ENCODE results near the gene NACC2.
"Not testable (repeated sequence)": the region's sequence is repeated elsewhere in the genome, so short reads cannot be mapped to it uniquely, and the experiment has no call there.

The NACC2 gene

DNA sequence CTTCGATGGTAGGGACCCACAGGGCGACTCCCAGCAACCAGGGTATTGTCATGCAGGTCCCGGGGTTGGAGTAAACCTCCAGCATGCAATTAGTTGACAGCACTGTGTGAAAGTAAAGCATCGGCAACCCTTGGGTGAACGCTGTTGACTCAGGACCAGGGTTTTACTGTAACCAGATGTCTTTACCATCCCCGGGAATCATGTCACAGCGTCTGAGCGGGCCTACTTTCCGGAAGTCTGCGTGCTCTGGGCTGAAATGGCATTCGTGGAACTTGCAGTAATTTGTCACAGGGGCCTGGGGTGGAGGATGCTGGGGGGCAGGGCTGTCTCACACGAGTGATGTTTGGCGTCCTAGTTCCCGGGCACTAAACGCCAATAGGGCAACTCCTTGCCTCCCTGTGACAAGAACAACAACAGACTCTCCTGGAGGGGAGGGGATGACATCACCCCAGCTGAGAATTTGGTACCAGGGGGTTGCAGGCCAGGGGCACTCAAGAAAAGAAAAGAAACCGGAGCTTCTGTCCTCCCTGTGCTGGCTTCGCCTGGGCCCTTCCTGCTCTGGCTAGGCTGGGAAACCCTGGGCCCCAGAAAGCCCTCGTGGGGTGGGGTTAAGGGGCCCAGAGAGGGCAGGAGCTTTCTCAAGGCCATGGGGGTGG is 123.8 kb downstream of the NACC2 start:
- no peak overlapping the region for H3K9ac ChIP-seq (ENCODE audit: low read depth, low read length)
- H3K4me1 ChIP-seq (ENCODE audit: insufficient read depth, low read length) = peaks cover 20% of the 10 kb centered on the region
- H3K36me3 ChIP-seq (ENCODE audit: insufficient read depth, low read length) = no peaks in the 10 kb centered on the region
- H3K9me3 ChIP-seq (ENCODE audit: control insufficient read depth, insufficient read depth, low read length) = no peaks in the 10 kb centered on the region

DNA sequence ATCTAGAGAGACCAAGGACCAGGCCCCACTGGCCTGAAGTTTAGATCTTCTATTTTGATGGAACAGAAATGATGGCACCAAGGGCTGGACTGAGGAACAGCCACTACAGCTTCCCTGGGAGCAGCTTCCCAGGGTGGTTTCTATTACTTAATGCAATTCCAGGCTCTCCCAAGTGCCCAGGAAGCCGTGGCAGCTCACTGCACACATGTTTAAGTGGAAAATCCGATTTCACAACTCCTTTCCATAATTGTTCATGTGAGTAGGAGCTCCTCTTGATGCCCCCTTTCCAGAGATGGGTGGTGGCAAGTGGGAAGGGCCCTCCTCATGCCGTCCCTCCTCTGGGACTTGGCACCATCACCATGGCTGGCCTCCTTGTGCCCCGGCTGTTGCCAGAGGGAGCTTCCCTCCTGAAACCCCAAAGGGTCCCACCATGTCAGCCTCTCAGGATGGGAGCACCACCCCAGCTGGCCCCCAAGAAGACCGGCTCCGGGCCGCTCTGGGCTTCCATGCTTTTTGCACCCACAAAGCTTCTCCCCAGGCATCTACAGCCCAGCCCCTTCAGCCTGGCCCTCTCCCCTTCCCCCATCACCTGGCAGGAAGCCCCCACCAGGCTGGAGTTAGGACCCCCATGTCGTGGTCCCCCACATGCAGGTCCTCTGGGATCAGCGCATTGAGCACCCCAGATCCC is 124.8 kb downstream of the NACC2 start:
- no peaks in the 10 kb centered on the region for H3K36me3 ChIP-seq (ENCODE audit: insufficient read depth, low read length)
- H3K9ac ChIP-seq (ENCODE audit: low read depth, low read length) = no peak overlapping the region
- peaks cover 20% of the 10 kb centered on the region for H3K4me1 ChIP-seq (ENCODE audit: insufficient read depth, low read length)
- no peaks in the 10 kb centered on the region for H3K9me3 ChIP-seq (ENCODE audit: control insufficient read depth, insufficient read depth, low read length)

DNA sequence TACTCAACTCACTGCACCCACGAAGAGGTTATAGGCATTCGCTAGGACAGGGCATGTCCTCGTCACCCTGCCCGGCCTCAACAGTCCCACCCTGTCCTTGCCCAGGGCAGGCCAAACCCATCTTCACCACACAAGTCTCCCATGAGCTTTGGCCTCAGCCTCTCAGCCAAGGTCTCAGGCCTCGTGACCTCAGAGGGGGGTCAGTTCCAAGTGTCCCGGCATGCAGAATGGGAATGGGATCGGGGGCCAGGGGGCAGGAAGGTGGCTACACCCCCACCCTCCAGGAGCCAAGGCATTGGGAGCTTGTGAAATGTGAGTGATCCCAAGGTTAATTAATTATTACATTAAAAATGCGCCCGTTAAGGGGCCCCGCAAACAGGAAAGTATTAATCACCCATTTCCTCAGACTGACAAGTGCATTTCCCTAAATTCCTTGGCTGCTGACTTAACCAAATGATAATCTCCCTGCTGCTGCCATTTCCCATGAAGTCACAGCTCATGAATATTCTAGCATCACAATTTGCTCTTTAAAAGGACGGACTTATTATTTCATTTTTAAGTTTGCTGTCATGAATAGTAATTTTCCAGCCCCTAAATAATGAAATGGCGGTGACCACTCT is 125.9 kb downstream of the NACC2 start:
- Histone ChIP-seq H3K9ac (ENCODE audit: low read depth, low read length) (no peak overlapping the region), H3K4me1 (ENCODE audit: insufficient read depth, low read length) (peaks cover 20% of the 10 kb centered on the region), H3K36me3 (ENCODE audit: insufficient read depth, low read length) (no peaks in the 10 kb centered on the region), H3K9me3 (ENCODE audit: control insufficient read depth, insufficient read depth, low read length) (no peaks in the 10 kb centered on the region)

DNA sequence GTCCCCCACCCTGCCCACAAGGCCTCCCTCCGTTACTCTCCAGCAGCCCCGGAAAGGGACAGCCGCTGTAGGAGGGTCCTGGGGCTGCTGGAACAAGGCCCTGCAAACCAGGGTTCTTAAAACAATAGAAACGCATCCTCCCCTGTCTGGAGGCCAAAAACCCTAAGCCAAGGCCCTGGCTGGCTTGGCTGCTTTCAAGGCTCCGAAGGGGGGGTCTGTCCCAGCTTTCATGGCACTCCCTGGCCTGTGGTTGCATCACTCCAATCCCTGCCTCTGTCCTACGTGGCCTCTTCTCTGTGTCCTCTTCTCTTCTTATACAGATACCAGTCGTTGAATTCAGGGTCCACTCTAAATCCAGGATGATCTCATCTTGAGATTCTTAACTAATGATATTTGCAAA is 126.5 kb downstream of the NACC2 start:
- Histone ChIP-seq H3K9ac (ENCODE audit: low read depth, low read length) (no peak overlapping the region), H3K36me3 (ENCODE audit: insufficient read depth, low read length) (no peaks in the 10 kb centered on the region), H3K9me3 (ENCODE audit: control insufficient read depth, insufficient read depth, low read length) (no peaks in the 10 kb centered on the region), H3K4me1 (ENCODE audit: insufficient read depth, low read length) (peaks cover 20% of the 10 kb centered on the region)

DNA sequence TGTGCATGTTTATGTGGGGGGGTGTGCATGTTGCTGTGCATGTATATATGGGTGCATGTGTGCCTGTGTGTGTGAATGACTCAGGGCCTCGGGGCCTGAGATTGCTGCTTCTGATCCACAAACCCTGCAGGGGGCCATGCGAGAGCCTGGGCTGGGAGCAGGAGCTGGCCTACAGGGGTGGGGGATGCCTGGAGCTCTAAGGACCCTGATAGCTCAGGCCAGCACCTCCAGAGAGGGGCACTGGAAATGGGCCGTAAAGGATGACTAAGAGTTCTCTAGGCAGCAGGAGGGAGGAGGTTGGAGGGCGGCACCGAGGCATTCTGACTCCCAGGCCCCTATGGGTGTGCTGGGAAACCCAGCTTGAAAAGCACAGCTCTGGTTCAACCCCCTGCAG is 127.0 kb downstream of the NACC2 start:
- H3K4me1 ChIP-seq (ENCODE audit: insufficient read depth, low read length) = peaks cover 20% of the 10 kb centered on the region
- H3K9me3 ChIP-seq (ENCODE audit: control insufficient read depth, insufficient read depth, low read length) = no peaks in the 10 kb centered on the region
- no peak overlapping the region for H3K9ac ChIP-seq (ENCODE audit: low read depth, low read length)
- H3K36me3 ChIP-seq (ENCODE audit: insufficient read depth, low read length) = no peaks in the 10 kb centered on the region

DNA sequence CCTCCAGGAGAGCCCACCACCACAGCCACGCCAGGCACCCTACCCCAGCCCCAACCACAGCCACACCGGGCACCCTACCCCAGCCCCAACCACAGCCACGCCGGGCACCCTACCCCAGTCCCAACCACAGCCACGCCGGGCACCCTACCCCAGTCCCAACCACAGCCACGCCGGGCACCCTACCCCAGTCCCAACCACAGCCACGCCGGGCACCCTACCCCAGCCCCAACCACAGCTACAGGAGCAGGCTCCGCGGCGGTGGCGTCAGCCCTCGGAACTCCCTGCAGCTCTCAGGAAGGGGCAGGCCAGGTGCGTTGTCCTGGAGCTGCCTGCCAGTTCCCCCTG is 128.2 kb downstream of the NACC2 start:
- peaks cover 20% of the 10 kb centered on the region for H3K4me1 ChIP-seq (ENCODE audit: insufficient read depth, low read length)
- H3K9me3 ChIP-seq (ENCODE audit: control insufficient read depth, insufficient read depth, low read length); H3K36me3 ChIP-seq (ENCODE audit: insufficient read depth, low read length); H3K9ac ChIP-seq (ENCODE audit: low read depth, low read length): not testable (repeated sequence)

DNA sequence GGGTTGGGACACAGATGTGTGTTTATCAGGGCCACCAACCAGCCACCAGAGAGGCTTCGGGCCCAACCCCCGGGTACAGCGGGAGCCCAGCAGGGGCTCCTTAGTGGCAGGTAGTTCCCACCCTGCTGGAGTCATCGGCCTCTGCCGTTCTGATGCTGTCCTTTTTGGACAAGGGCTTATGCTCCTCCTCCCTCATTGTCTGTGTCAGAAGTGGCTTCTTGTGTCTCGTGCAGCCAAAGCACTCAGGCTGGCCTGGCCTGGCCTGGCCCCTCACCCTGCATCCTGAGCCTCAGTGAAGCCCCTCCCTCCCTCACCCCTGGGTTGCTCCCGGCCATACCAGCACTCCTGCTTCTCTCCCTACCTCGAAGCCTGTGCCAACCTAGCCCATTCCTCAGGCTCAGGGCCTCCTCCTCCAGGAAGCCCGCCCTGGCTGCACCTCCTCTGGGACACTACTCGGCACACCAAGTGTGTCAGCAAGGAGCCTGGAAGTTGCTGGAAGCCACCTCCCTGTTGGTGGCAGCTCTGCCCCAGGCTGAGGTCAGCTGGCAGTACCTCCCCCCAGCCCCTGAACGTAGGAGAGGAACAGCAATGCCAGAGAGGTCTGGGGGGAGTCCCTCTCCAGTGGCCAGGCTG is 129.8 kb downstream of the NACC2 start:
- Histone ChIP-seq H3K9ac (ENCODE audit: low read depth, low read length) (no peak overlapping the region), H3K4me1 (ENCODE audit: insufficient read depth, low read length) (peaks cover 17% of the 10 kb centered on the region)

DNA sequence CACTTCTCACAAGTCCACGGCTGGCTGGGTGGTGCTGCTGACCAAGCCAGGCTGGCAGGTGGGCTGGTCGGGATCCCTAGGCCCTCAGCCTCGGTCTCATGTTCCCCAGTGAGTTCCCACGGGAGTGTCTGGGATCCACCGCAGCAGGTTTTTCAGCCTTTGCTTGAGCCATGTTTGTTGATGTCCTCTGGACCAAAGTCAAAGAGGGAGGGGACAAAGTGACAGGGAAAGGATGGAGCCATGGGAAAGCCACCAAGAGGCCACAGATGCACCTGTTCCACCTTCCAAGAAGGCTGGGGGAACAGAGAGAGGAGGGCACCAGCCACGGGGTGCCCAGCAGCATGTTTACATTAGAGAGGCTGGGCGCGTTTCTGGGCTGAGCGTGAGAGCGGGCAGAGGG is 131.2 kb downstream of the NACC2 start:
- Histone ChIP-seq H3K4me1 (ENCODE audit: insufficient read depth, low read length) (peaks cover 20% of the 10 kb centered on the region), H3K9ac (ENCODE audit: low read depth, low read length) (no peak overlapping the region), H3K36me3 (ENCODE audit: insufficient read depth, low read length) (no peaks in the 10 kb centered on the region)

More for the DNA sequence above, 129.8 kb downstream of the NACC2 start:
- no peaks in the 10 kb centered on the region for H3K36me3 ChIP-seq (ENCODE audit: insufficient read depth, low read length)
- no peaks in the 10 kb centered on the region for H3K9me3 ChIP-seq (ENCODE audit: control insufficient read depth, insufficient read depth, low read length)

DNA sequence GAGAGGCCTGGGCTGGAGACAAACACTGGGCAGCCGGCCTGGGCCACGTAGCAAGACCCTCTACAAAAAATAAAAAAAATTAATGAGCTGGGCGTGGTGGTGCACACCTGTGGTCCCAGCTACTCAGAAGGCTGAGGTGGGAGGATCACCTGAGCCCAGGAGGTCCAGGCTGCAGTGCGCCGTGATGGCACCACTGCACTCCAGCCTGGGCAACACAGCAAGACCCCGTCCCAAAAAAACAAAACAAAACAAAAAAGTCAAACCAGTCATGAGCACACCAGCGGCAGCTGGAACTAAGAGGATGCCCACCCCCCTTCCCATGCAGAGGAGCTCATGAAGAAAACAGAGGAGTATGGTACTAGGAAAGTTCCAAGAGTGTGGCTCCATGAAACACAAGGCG is 131.8 kb downstream of the NACC2 start:
- H3K36me3 ChIP-seq (ENCODE audit: insufficient read depth, low read length) = no peaks in the 10 kb centered on the region
- no peak overlapping the region for H3K9ac ChIP-seq (ENCODE audit: low read depth, low read length)
- peaks cover 19% of the 10 kb centered on the region for H3K4me1 ChIP-seq (ENCODE audit: insufficient read depth, low read length)
- H3K9me3 ChIP-seq (ENCODE audit: control insufficient read depth, insufficient read depth, low read length) = no peaks in the 10 kb centered on the region

More for the DNA sequence above, 131.2 kb downstream of the NACC2 start:
- no peaks in the 10 kb centered on the region for H3K9me3 ChIP-seq (ENCODE audit: control insufficient read depth, insufficient read depth, low read length)

DNA sequence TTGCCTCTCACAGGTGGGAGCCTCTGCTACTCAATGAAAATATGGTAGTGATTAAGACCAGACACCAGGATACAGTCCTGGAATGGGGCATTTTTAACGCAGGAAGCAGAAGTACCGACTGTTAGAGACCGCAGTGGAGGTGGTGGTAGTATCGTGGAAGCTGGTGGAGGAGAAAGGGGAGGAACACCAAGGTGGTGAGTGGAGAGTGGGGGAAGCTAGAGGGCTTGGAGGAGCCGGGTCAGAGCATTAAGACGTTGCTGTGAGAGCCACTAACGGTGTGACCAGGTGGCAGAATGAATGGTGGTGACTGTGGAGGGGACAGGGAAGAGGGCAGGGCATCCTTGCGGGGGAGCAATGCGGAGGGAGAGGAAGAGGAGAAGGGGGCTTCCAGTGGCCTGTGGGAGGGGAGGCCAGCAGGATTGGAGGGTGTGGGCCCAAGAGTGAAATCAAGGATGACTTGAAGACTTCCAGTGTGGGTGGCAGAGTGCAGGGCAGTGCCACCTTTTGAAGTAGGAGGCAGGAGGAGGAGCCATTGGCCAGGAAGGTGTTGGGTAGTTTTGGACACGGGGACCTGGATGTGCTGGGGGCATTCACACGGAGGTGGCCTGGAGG is 132.3 kb downstream of the NACC2 start:
- no peaks in the 10 kb centered on the region for H3K9me3 ChIP-seq (ENCODE audit: control insufficient read depth, insufficient read depth, low read length)
- H3K9ac ChIP-seq (ENCODE audit: low read depth, low read length) = no peak overlapping the region
- peaks cover 14% of the 10 kb centered on the region; the same call in 1 of the 2 replicates for H3K4me1 ChIP-seq (ENCODE audit: insufficient read depth, low read length)
- H3K36me3 ChIP-seq (ENCODE audit: insufficient read depth, low read length) = no peaks in the 10 kb centered on the region

DNA sequence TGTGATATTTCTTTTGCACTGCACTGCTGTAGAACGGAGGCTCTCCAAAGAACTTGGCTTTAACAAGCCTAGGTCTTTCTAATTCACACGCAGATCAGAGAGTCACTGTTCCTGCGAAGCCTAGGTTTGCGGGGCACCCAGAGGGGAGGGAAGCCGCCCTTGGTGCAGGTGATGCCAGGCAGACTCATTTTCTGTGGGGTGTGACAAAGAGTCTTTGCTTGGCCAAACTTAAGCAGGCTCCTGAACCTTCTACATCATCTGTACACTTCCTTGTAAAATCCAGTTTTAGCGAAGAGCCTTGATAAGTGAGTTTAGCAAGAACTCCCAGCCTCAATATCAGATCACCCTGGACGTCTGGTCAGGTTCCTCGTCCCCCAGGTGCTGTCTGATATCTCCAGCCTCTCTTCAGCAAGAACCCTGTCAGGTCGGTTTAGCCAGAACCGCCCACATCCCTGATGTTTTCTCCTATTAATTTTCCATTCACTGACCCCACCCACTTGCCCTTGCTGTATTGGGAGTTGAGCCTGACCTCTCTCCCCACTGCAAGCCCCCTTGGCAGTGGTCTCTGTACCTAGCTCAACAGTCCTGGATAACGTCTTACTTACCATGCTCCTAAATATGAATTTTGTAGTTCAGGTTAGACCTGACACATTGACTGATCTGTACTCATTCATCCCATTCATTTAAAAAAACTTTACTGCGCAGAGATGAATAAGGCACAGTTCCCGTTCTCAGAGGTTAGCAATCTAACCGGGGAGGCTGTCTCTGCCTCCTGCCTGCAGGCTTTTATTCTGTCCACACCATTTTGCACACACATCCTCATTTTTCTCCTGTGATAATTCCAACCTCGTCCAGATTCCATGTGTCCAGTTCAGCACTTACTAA is 133.0 kb downstream of the NACC2 start:
- Histone ChIP-seq H3K9ac (ENCODE audit: low read depth, low read length) (peak overlapping the region; percentile 53), H3K9me3 (ENCODE audit: control insufficient read depth, insufficient read depth, low read length) (no peaks in the 10 kb centered on the region), H3K36me3 (ENCODE audit: insufficient read depth, low read length) (no peaks in the 10 kb centered on the region), H3K4me1 (ENCODE audit: insufficient read depth, low read length) (peaks cover 11% of the 10 kb centered on the region; the same call in 1 of the 2 replicates)

DNA sequence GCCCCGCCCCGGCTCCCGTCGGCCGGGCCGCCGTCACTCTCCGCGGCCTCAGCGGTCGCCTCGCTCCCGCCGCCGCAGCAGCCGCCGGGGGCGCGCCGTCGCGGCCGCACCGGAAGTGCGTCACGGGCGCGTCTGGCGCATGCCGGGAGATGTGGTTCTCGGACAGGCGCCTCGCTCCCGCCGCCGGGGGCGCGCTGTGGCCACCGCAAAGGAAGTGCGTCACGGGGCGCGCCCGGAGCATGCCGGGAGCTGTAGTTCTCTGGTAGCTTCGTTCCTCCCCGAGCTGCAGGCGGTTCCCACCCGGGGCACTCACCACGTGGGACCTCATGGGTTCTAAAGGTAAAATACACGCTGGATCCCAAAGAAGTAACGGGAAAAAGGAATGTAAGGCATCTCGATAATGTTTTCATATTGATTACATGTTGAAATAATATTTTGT is 133.8 kb downstream of the NACC2 start, which contains the start of gene UBAC1:
TSS of gene UBAC1 (minus strand) at position 97 of the 439 bp plus-strand sequence. CDS start 211 bp downstream, outside the sequence.
- no peaks in the 10 kb centered on the region for H3K9me3 ChIP-seq (ENCODE audit: control insufficient read depth, insufficient read depth, low read length)
- peaks cover 11% of the 10 kb centered on the region; the same call in 1 of the 2 replicates for H3K4me1 ChIP-seq (ENCODE audit: insufficient read depth, low read length)
- peak within 1 kb of the TSS; percentile 87 for H3K9ac ChIP-seq (ENCODE audit: low read depth, low read length)
- no peaks in the 10 kb centered on the region for H3K36me3 ChIP-seq (ENCODE audit: insufficient read depth, low read length)

DNA sequence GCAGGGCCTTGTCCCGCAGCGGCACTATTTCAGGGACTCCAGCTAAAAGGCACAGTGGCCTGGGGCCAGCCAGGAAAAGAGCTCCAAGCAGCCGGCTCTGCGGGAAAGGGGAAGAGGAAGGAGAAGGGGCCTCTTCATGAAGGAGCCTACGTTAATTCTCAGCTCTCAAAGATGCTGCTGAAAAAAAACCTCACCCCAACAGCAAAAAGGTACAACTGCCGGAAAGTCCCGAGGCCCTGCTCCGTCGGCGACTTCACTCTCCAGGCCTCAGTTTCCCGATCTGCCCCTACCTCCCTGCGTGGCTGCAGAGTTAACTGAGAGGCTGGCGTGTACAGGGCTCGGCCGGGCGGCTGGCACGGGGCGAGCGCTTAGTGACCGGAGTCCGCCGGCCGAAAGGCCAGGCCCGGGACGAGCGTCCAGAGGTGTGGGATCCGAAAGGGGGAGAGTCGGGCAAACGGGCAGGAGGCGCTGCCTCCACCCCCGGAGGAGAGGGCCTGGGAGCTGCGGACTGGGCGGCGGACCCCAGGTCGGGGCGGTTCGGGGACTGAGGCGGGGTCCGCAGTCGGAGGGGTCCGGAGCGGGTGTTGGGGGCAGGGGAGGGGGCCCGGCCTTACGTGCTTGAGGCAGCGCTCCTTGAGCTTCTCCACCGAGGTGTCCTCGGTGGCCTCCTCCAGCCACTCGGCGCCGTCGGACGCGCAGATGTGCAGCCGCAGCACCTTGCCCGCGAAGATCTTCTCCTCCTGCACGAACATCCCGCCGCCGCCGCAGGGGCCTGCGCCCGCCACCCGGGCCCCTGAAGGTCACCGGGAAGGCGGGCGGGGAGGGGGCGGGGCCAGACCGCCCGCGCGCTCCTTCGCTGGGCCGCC is 134.4 kb downstream of the NACC2 start:
- H3K9me3 ChIP-seq (ENCODE audit: control insufficient read depth, insufficient read depth, low read length) = no peaks in the 10 kb centered on the region
- no peaks in the 10 kb centered on the region for H3K36me3 ChIP-seq (ENCODE audit: insufficient read depth, low read length)
- H3K9ac ChIP-seq (ENCODE audit: low read depth, low read length) = peak overlapping the region; percentile 87
- H3K4me1 ChIP-seq (ENCODE audit: insufficient read depth, low read length) = peaks cover 11% of the 10 kb centered on the region; the same call in 1 of the 2 replicates
